Karpas-422 (cell line): Measurements from ENCODE around the gene GPR42. TPM values are rescaled to one million over a fixed set of nuclear protein-coding genes. Genes with fewer than 3 reads are reported as not detected.

Source experiments
- DNase-seq: peaks from one replicate; pipeline ENCODE4 v3.0.0-alpha.2; 2015
- H2AFZ ChIP-seq: fragments of 200-600 bp; sonication (generic); 2 replicates; pipeline ENCODE4 v1.6.1; 2014; ENCODE audit warnings: antibody characterized with exemption, low read length, mixed read lengths
- H3K27ac ChIP-seq: fragments of 200-600 bp; sonication (generic); 2 replicates; pipeline ENCODE4 v1.5.1; 2014; ENCODE audit warnings: mild to moderate bottlenecking, low read length, moderate library complexity
- H3K27me3 ChIP-seq: fragments of 200-600 bp; sonication (generic); 2 replicates; pipeline ENCODE4 v1.6.1; 2014; ENCODE audit warnings: low read length, mixed read lengths
- H3K36me3 ChIP-seq: fragments of 200-600 bp; sonication (generic); 2 replicates; pipeline ENCODE4 v1.6.1; 2014; ENCODE audit warnings: low read length, mixed read lengths; ENCODE audit not compliant: insufficient read depth
- H3K4me1 ChIP-seq: fragments of 200-600 bp; sonication (generic); 2 replicates; pipeline ENCODE4 v1.6.1; 2014; ENCODE audit warnings: mild to moderate bottlenecking, low read length, mixed read lengths
- H3K4me2 ChIP-seq: fragments of 200-600 bp; sonication (generic); 2 replicates; pipeline ENCODE4 v1.6.1; 2014; ENCODE audit warnings: low read length, low read depth, mild to moderate bottlenecking; ENCODE audit not compliant: poor library complexity, severe bottlenecking
- H3K4me3 ChIP-seq: fragments of 200-600 bp; sonication (generic); 2 replicates; pipeline ENCODE4 v1.5.1; 2014; ENCODE audit warnings: mild to moderate bottlenecking, antibody characterized with exemption, low read length, mixed read lengths
- H3K79me2 ChIP-seq: fragments of 200-600 bp; sonication (generic); 2 replicates; pipeline ENCODE4 v1.6.1; 2014; ENCODE audit warnings: mild to moderate bottlenecking, low read length, mixed read lengths
- H3K9ac ChIP-seq: fragments of 200-600 bp; sonication (generic); 2 replicates; pipeline ENCODE4 v1.6.0; 2014; ENCODE audit warnings: low read length
- H3K9me2 ChIP-seq: fragments of 200-600 bp; sonication (generic), shearing (Covaris generic); replicated peaks from 2 replicates; pipeline ENCODE4 v1.6.0; 2014; ENCODE audit warnings: mild to moderate bottlenecking, low read length, moderate library complexity; ENCODE audit not compliant: insufficient read depth
- H3K9me3 ChIP-seq: fragments of 300-700, 200-600 bp; sonication (generic); 2 replicates; pipeline ENCODE4 v1.6.1; 2014; ENCODE audit warnings: low read length, mixed read lengths
- H4K20me1 ChIP-seq: fragments of 200-600 bp; sonication (generic); 2 replicates; pipeline ENCODE4 v1.6.1; 2014; ENCODE audit warnings: mild to moderate bottlenecking, antibody characterized with exemption, low read length, low read depth; ENCODE audit not compliant: insufficient read depth
- total RNA-seq: library from RNA; depleted of rRNA; stranded (reverse); fragments of >200 nt; shearing (Covaris generic); gene quantifications from 2 replicates; pipeline ENCODE4 v1.2.3, GENCODE V29; 2014; ENCODE audit warnings: low replicate concordance; rRNA removed

The GPR42 gene
- not detected in 2 replicates for total RNA-seq

- Histone ChIP-seq H3K4me1 (no peaks in the 10 kb centered on the region), H3K27me3 (no peaks in the 10 kb centered on the region), H4K20me1 (no peaks in the 10 kb centered on the region), H3K79me2 (no peaks in the 10 kb centered on the region), H3K9ac (no peak within 1 kb of the TSS), H3K4me2 (no peak within 1 kb of the TSS), H2AFZ (no peak within 1 kb of the TSS), H3K4me3 (no peak within 1 kb of the TSS), H3K27ac (no peak within 1 kb of the TSS), H3K9me2 (no peaks in the 10 kb centered on the region), H3K9me3 (no peaks in the 10 kb centered on the region), H3K36me3 (no peaks in the 10 kb centered on the region)
- peak; percentile 15 for DNase-seq
These were observed at the start of gene GPR42 for GRCh38 chr19:35370722-35371121. Gene GPR42 (plus strand): TSS chr19:35371068. CDS start chr19:35371360, 292 bp downstream.

- Histone ChIP-seq H3K4me1 (peaks cover 71% of the 10 kb centered on the region), H3K9me2 (no peaks in the 10 kb centered on the region), H3K79me2 (no peaks in the 10 kb centered on the region), H3K27ac (peak overlapping the region; percentile 73), H3K9ac (peak overlapping the region; percentile 55), H4K20me1 (no peaks in the 10 kb centered on the region), H3K9me3 (peaks cover 4% of the 10 kb centered on the region), H3K27me3 (no peaks in the 10 kb centered on the region), H3K4me3 (no peak overlapping the region), H2AFZ (no peak overlapping the region), H3K4me2 (peak overlapping the region; percentile 70), H3K36me3 (no peaks in the 10 kb centered on the region)
- DNase-seq = peak; percentile 63
These were observed 49.6 kb upstream of the GPR42 start for GRCh38 chr19:35321291-35321690.

GRCh38 chr19:35322014-35322413 is 48.9 kb upstream of the GPR42 start:
- H2AFZ ChIP-seq = no peak overlapping the region
- no peaks in the 10 kb centered on the region for H3K9me2 ChIP-seq
- no peak overlapping the region for H3K27ac ChIP-seq
- H3K36me3 ChIP-seq = no peaks in the 10 kb centered on the region
- H3K27me3 ChIP-seq = no peaks in the 10 kb centered on the region
- H3K4me2 ChIP-seq = no peak overlapping the region
- no peak for DNase-seq
- peaks cover 4% of the 10 kb centered on the region for H3K9me3 ChIP-seq
- no peaks in the 10 kb centered on the region for H4K20me1 ChIP-seq
- no peaks in the 10 kb centered on the region for H3K79me2 ChIP-seq
- H3K9ac ChIP-seq = no peak overlapping the region
- H3K4me1 ChIP-seq = peaks cover 71% of the 10 kb centered on the region
- H3K4me3 ChIP-seq = no peak overlapping the region

GRCh38 chr19:35327642-35328041 is 43.2 kb upstream of the GPR42 start:
- Histone ChIP-seq H2AFZ (no peak overlapping the region), H3K9me3 (no peaks in the 10 kb centered on the region), H3K79me2 (peaks cover 8% of the 10 kb centered on the region; the same call in 1 of the 2 replicates), H3K27ac (no peak overlapping the region), H3K4me2 (no peak overlapping the region), H3K36me3 (peaks cover 12% of the 10 kb centered on the region), H3K9me2 (no peaks in the 10 kb centered on the region), H4K20me1 (peaks cover 8% of the 10 kb centered on the region; the same call in 1 of the 2 replicates), H3K9ac (no peak overlapping the region), H3K4me1 (peaks cover 82% of the 10 kb centered on the region), H3K27me3 (no peaks in the 10 kb centered on the region), H3K4me3 (no peak overlapping the region)
- no peak for DNase-seq

GRCh38 chr19:35328851-35329285 is 42.0 kb upstream of the GPR42 start, which contains the start of gene CD22:
Gene CD22 (plus strand): TSS chr19:35329187. CDS start chr19:35332041, 2,854 bp downstream.
- DNase-seq = peak; percentile 94
- no peak within 1 kb of the TSS for H2AFZ ChIP-seq
- no peaks in the 10 kb centered on the region for H3K9me2 ChIP-seq
- H3K27me3 ChIP-seq = no peaks in the 10 kb centered on the region
- peak within 1 kb of the TSS; percentile 90 for H3K27ac ChIP-seq
- peaks cover 10% of the 10 kb centered on the region; the same call in 1 of the 2 replicates for H3K79me2 ChIP-seq
- H3K9me3 ChIP-seq = no peaks in the 10 kb centered on the region
- H3K4me3 ChIP-seq = peak within 1 kb of the TSS; percentile 92
- peaks cover 21% of the 10 kb centered on the region; the same call in 1 of the 2 replicates for H4K20me1 ChIP-seq
- H3K9ac ChIP-seq = peak within 1 kb of the TSS; percentile 95
- peaks cover 25% of the 10 kb centered on the region for H3K36me3 ChIP-seq
- H3K4me2 ChIP-seq = peak within 1 kb of the TSS; percentile 98
- peaks cover 83% of the 10 kb centered on the region for H3K4me1 ChIP-seq

- Histone ChIP-seq H3K27ac (peak overlapping the region; percentile 90), H3K4me3 (peak overlapping the region; percentile 92), H3K27me3 (no peaks in the 10 kb centered on the region), H3K79me2 (peaks cover 10% of the 10 kb centered on the region; the same call in 1 of the 2 replicates), H4K20me1 (peaks cover 25% of the 10 kb centered on the region; the same call in 1 of the 2 replicates), H3K4me1 (peaks cover 81% of the 10 kb centered on the region), H3K4me2 (peak overlapping the region; percentile 98), H3K36me3 (peaks cover 29% of the 10 kb centered on the region), H3K9me2 (no peaks in the 10 kb centered on the region), H3K9ac (peak overlapping the region; percentile 95), H3K9me3 (no peaks in the 10 kb centered on the region), H2AFZ (no peak overlapping the region)
- DNase-seq = no peak
These were observed 41.5 kb upstream of the GPR42 start for GRCh38 chr19:35329323-35329722.

- Histone ChIP-seq H3K4me2 (peak overlapping the region; percentile 98), H4K20me1 (peaks cover 26% of the 10 kb centered on the region; the same call in 1 of the 2 replicates), H3K27ac (peak overlapping the region; percentile 90), H3K4me3 (peak overlapping the region; percentile 92), H3K4me1 (peaks cover 70% of the 10 kb centered on the region), H3K9ac (peak overlapping the region; percentile 95), H3K9me2 (no peaks in the 10 kb centered on the region), H2AFZ (no peak overlapping the region), H3K9me3 (no peaks in the 10 kb centered on the region), H3K27me3 (no peaks in the 10 kb centered on the region), H3K79me2 (peaks cover 10% of the 10 kb centered on the region; the same call in 1 of the 2 replicates), H3K36me3 (peaks cover 32% of the 10 kb centered on the region)
- peak; percentile 98 for DNase-seq
These were observed 40.4 kb upstream of the GPR42 start for GRCh38 chr19:35330475-35330874.

- H3K4me1 ChIP-seq = peaks cover 65% of the 10 kb centered on the region
- no peaks in the 10 kb centered on the region for H3K27me3 ChIP-seq
- DNase-seq = no peak
- H3K36me3 ChIP-seq = peaks cover 34% of the 10 kb centered on the region
- peak overlapping the region; percentile 98 for H3K4me2 ChIP-seq
- no peaks in the 10 kb centered on the region for H3K9me2 ChIP-seq
- peak overlapping the region; percentile 92 for H3K4me3 ChIP-seq
- no peaks in the 10 kb centered on the region for H3K9me3 ChIP-seq
- peak overlapping the region; percentile 90 for H3K27ac ChIP-seq
- peaks cover 10% of the 10 kb centered on the region; the same call in 1 of the 2 replicates for H3K79me2 ChIP-seq
- peak overlapping the region; percentile 67 for H3K9ac ChIP-seq
- H4K20me1 ChIP-seq = peaks cover 26% of the 10 kb centered on the region; the same call in 1 of the 2 replicates
- no peak overlapping the region for H2AFZ ChIP-seq
These were observed 39.2 kb upstream of the GPR42 start for GRCh38 chr19:35331551-35332214.
